ENCODE measurements around the gene NINJ1. TPM values are rescaled to one million over a fixed set of nuclear protein-coding genes. Genes with fewer than 3 reads are reported as not detected.
A peak's percentile ranks its signal among the peaks of the same experiment; 100 is the strongest.

The NINJ1 gene
- total RNA-seq, 1 experiment from 2014 or later = 10.3 TPM

- H3K27me3 ChIP-seq (ENCODE audit: low read length) = no peaks in the 10 kb centered on the region
- H3K27ac ChIP-seq (ENCODE audit: low read length) = no peak overlapping the region
- H3K36me3 ChIP-seq (ENCODE audit: insufficient read depth, low read length) = no peaks in the 10 kb centered on the region
- no peaks in the 10 kb centered on the region for H3K9me2 ChIP-seq (replicated peaks; ENCODE audit: insufficient read depth, low read length)
- no peak overlapping the region for H2AFZ ChIP-seq (ENCODE audit: low read length)
- DNase-seq = no peak
- H4K20me1 ChIP-seq (ENCODE audit: insufficient read depth, low read depth, low read length) = no peaks in the 10 kb centered on the region
- no peak overlapping the region for H3K4me2 ChIP-seq (ENCODE audit: low read depth, low read length, poor library complexity, severe bottlenecking)
- H3K4me3 ChIP-seq (ENCODE audit: low read length) = no peak overlapping the region
- H3K9ac ChIP-seq (ENCODE audit: low read length) = no peak overlapping the region
- H3K9me3 ChIP-seq (ENCODE audit: low read length) = no peaks in the 10 kb centered on the region
- H3K79me2 ChIP-seq (ENCODE audit: low read length) = no peaks in the 10 kb centered on the region
- peaks cover 25% of the 10 kb centered on the region for H3K4me1 ChIP-seq (ENCODE audit: low read length)
These were observed 17.7 kb downstream of the NINJ1 start for GRCh38 chr9:93116072-93116961.

GRCh38 chr9:93115486-93116071 lies 18.5 kb downstream of the NINJ1 start:
- Histone ChIP-seq H4K20me1 (ENCODE audit: insufficient read depth, low read depth, low read length) (no peaks in the 10 kb centered on the region), H2AFZ (ENCODE audit: low read length) (no peak overlapping the region), H3K36me3 (ENCODE audit: insufficient read depth, low read length) (no peaks in the 10 kb centered on the region), H3K9me3 (ENCODE audit: low read length) (no peaks in the 10 kb centered on the region), H3K27ac (ENCODE audit: low read length) (no peak overlapping the region), H3K4me1 (ENCODE audit: low read length) (peaks cover 31% of the 10 kb centered on the region), H3K27me3 (ENCODE audit: low read length) (no peaks in the 10 kb centered on the region), H3K4me2 (ENCODE audit: low read depth, low read length, poor library complexity, severe bottlenecking) (no peak overlapping the region), H3K9ac (ENCODE audit: low read length) (no peak overlapping the region), H3K4me3 (ENCODE audit: low read length) (no peak overlapping the region), H3K9me2 (replicated peaks; ENCODE audit: insufficient read depth, low read length) (no peaks in the 10 kb centered on the region), H3K79me2 (ENCODE audit: low read length) (no peaks in the 10 kb centered on the region)
- no peak for DNase-seq

- Histone ChIP-seq H2AFZ (ENCODE audit: low read length) (no peak overlapping the region), H3K4me1 (ENCODE audit: low read length) (peaks cover 30% of the 10 kb centered on the region), H3K9me3 (ENCODE audit: low read length) (no peaks in the 10 kb centered on the region), H3K27me3 (ENCODE audit: low read length) (no peaks in the 10 kb centered on the region), H3K79me2 (ENCODE audit: low read length) (no peaks in the 10 kb centered on the region), H3K9me2 (replicated peaks; ENCODE audit: insufficient read depth, low read length) (no peaks in the 10 kb centered on the region), H3K36me3 (ENCODE audit: insufficient read depth, low read length) (no peaks in the 10 kb centered on the region), H3K9ac (ENCODE audit: low read length) (no peak overlapping the region), H3K4me2 (ENCODE audit: low read depth, low read length, poor library complexity, severe bottlenecking) (no peak overlapping the region), H3K4me3 (ENCODE audit: low read length) (no peak overlapping the region), H4K20me1 (ENCODE audit: insufficient read depth, low read depth, low read length) (no peaks in the 10 kb centered on the region), H3K27ac (ENCODE audit: low read length) (no peak overlapping the region)
- no peak for DNase-seq
These were observed 19.1 kb downstream of the NINJ1 start for GRCh38 chr9:93114984-93115335.

GRCh38 chr9:93114169-93114983 lies 19.7 kb downstream of the NINJ1 start:
- Histone ChIP-seq H3K9me3 (ENCODE audit: low read length) (no peaks in the 10 kb centered on the region), H3K9ac (ENCODE audit: low read length) (no peak overlapping the region), H3K27me3 (ENCODE audit: low read length) (no peaks in the 10 kb centered on the region), H3K4me1 (ENCODE audit: low read length) (peaks cover 24% of the 10 kb centered on the region), H3K9me2 (replicated peaks; ENCODE audit: insufficient read depth, low read length) (no peaks in the 10 kb centered on the region), H4K20me1 (ENCODE audit: insufficient read depth, low read depth, low read length) (no peaks in the 10 kb centered on the region), H3K79me2 (ENCODE audit: low read length) (no peaks in the 10 kb centered on the region), H3K27ac (ENCODE audit: low read length) (no peak overlapping the region), H3K4me3 (ENCODE audit: low read length) (no peak overlapping the region), H2AFZ (ENCODE audit: low read length) (no peak overlapping the region), H3K36me3 (ENCODE audit: insufficient read depth, low read length) (no peaks in the 10 kb centered on the region), H3K4me2 (ENCODE audit: low read depth, low read length, poor library complexity, severe bottlenecking) (no peak overlapping the region)
- DNase-seq = no peak

GRCh38 chr9:93112864-93113389 lies 21.1 kb downstream of the NINJ1 start:
- Histone ChIP-seq H3K79me2 (ENCODE audit: low read length) (no peaks in the 10 kb centered on the region), H2AFZ (ENCODE audit: low read length) (no peak overlapping the region), H3K27ac (ENCODE audit: low read length) (no peak overlapping the region), H3K27me3 (ENCODE audit: low read length) (no peaks in the 10 kb centered on the region), H3K9ac (ENCODE audit: low read length) (no peak overlapping the region), H4K20me1 (ENCODE audit: insufficient read depth, low read depth, low read length) (no peaks in the 10 kb centered on the region), H3K4me1 (ENCODE audit: low read length) (peaks cover 23% of the 10 kb centered on the region), H3K9me3 (ENCODE audit: low read length) (no peaks in the 10 kb centered on the region), H3K4me3 (ENCODE audit: low read length) (no peak overlapping the region), H3K4me2 (ENCODE audit: low read depth, low read length, poor library complexity, severe bottlenecking) (no peak overlapping the region), H3K9me2 (replicated peaks; ENCODE audit: insufficient read depth, low read length) (no peaks in the 10 kb centered on the region), H3K36me3 (ENCODE audit: insufficient read depth, low read length) (no peaks in the 10 kb centered on the region)
- no peak for DNase-seq

GRCh38 chr9:93112116-93112863 lies 21.8 kb downstream of the NINJ1 start:
- no peak overlapping the region for H2AFZ ChIP-seq (ENCODE audit: low read length)
- H3K36me3 ChIP-seq (ENCODE audit: insufficient read depth, low read length) = no peaks in the 10 kb centered on the region
- no peaks in the 10 kb centered on the region for H3K9me2 ChIP-seq (replicated peaks; ENCODE audit: insufficient read depth, low read length)
- H3K4me1 ChIP-seq (ENCODE audit: low read length) = peaks cover 23% of the 10 kb centered on the region
- H3K27me3 ChIP-seq (ENCODE audit: low read length) = no peaks in the 10 kb centered on the region
- no peak for DNase-seq
- no peak overlapping the region for H3K4me3 ChIP-seq (ENCODE audit: low read length)
- H3K27ac ChIP-seq (ENCODE audit: low read length) = no peak overlapping the region
- H4K20me1 ChIP-seq (ENCODE audit: insufficient read depth, low read depth, low read length) = no peaks in the 10 kb centered on the region
- H3K79me2 ChIP-seq (ENCODE audit: low read length) = no peaks in the 10 kb centered on the region
- no peaks in the 10 kb centered on the region for H3K9me3 ChIP-seq (ENCODE audit: low read length)
- no peak overlapping the region for H3K4me2 ChIP-seq (ENCODE audit: low read depth, low read length, poor library complexity, severe bottlenecking)
- H3K9ac ChIP-seq (ENCODE audit: low read length) = no peak overlapping the region

GRCh38 chr9:93111371-93112115 lies 22.5 kb downstream of the NINJ1 start:
- no peaks in the 10 kb centered on the region for H3K9me3 ChIP-seq (ENCODE audit: low read length)
- no peak for DNase-seq
- no peaks in the 10 kb centered on the region for H4K20me1 ChIP-seq (ENCODE audit: insufficient read depth, low read depth, low read length)
- H3K27ac ChIP-seq (ENCODE audit: low read length) = peak overlapping the region; percentile 58; the same call in 1 of the 2 replicates
- H3K4me1 ChIP-seq (ENCODE audit: low read length) = peaks cover 23% of the 10 kb centered on the region
- H3K36me3 ChIP-seq (ENCODE audit: insufficient read depth, low read length) = no peaks in the 10 kb centered on the region
- H3K9me2 ChIP-seq (replicated peaks; ENCODE audit: insufficient read depth, low read length) = no peaks in the 10 kb centered on the region
- H3K79me2 ChIP-seq (ENCODE audit: low read length) = no peaks in the 10 kb centered on the region
- H3K9ac ChIP-seq (ENCODE audit: low read length) = peak overlapping the region; percentile 56
- no peaks in the 10 kb centered on the region for H3K27me3 ChIP-seq (ENCODE audit: low read length)
- no peak overlapping the region for H2AFZ ChIP-seq (ENCODE audit: low read length)
- peak overlapping the region; percentile 57 for H3K4me2 ChIP-seq (ENCODE audit: low read depth, low read length, poor library complexity, severe bottlenecking)
- peak overlapping the region; percentile 34; the same call in 1 of the 2 replicates for H3K4me3 ChIP-seq (ENCODE audit: low read length)
